NK-92 treated with Interleukin-12 subunit alpha and Interleukin-12 subunit beta, amount 100 ng/mL, for 24 hours (cell line): Measurements from ENCODE around the gene CNNM2.

Experiments used
- DNase-seq: peaks from one replicate; lab custom pipeline; 2025; lab: John Stamatoyannopoulos, UW

CNNM2 gene

GRCh38 chr10:103077020-103077419 is 158.9 kb downstream of the CNNM2 start:
- no peak for DNase-seq

- DNase-seq, result no peak
Observed at GRCh38 chr10:103077491-103078308, 159.6 kb downstream of the CNNM2 start.

GRCh38 chr10:103078309-103078615 is 160.2 kb downstream of the CNNM2 start:
- no peak for DNase-seq

- DNase-seq, result no peak
Observed at GRCh38 chr10:103078676-103079075, 160.6 kb downstream of the CNNM2 start.

- no peak for DNase-seq
Observed at GRCh38 chr10:103079100-103079499, 161.0 kb downstream of the CNNM2 start.

- no peak for DNase-seq
Observed at GRCh38 chr10:103079946-103080345, 161.9 kb downstream of the CNNM2 start.

GRCh38 chr10:103080891-103081581 is 162.9 kb downstream of the CNNM2 start:
- no peak for DNase-seq

GRCh38 chr10:103082683-103083082 is 164.6 kb downstream of the CNNM2 start:
- DNase-seq, result no peak

- DNase-seq, result no peak
Observed at GRCh38 chr10:103083266-103083976, 165.3 kb downstream of the CNNM2 start.

- no peak for DNase-seq
Observed at GRCh38 chr10:103083977-103084320, 165.9 kb downstream of the CNNM2 start.

- no peak for DNase-seq
Observed at GRCh38 chr10:103086261-103086660, 168.2 kb downstream of the CNNM2 start.

- DNase-seq, result no peak
Observed at GRCh38 chr10:103086799-103087198, 168.7 kb downstream of the CNNM2 start.

GRCh38 chr10:103089493-103089892 is 171.4 kb downstream of the CNNM2 start:
- DNase-seq, result no peak

- no peak for DNase-seq
Observed at GRCh38 chr10:103090911-103091310, 172.8 kb downstream of the CNNM2 start.

- no peak for DNase-seq
Observed at GRCh38 chr10:103095005-103095404, 176.9 kb downstream of the CNNM2 start.

GRCh38 chr10:103096130-103096529 is 178.0 kb downstream of the CNNM2 start:
- DNase-seq, result no peak

- DNase-seq, result no peak
Observed at GRCh38 chr10:103098240-103098639, 180.1 kb downstream of the CNNM2 start.

- DNase-seq, result no peak
Observed at GRCh38 chr10:103100620-103101019, 182.5 kb downstream of the CNNM2 start.

- no peak for DNase-seq
Observed at GRCh38 chr10:103102195-103102594, 184.1 kb downstream of the CNNM2 start.

- DNase-seq, result no peak
Observed at GRCh38 chr10:103103989-103104388, 185.9 kb downstream of the CNNM2 start.

GRCh38 chr10:103104721-103105120 is 186.6 kb downstream of the CNNM2 start:
- DNase-seq, result no peak

GRCh38 chr10:103105462-103105861 is 187.4 kb downstream of the CNNM2 start:
- no peak for DNase-seq

- no peak for DNase-seq
Observed at GRCh38 chr10:103106539-103106938, 188.4 kb downstream of the CNNM2 start.
